GM13977 (cell line): Measurements from ENCODE around the gene MYD88.

Experiments
- DNase-seq: peaks from one replicate; pipeline ENCODE4 v3.0.0; 2012; ENCODE audit warnings: low spot score
- in situ Hi-C: fragments of 300-500 bp; cut with MboI; formaldehyde crosslinking; loops from one replicate; pipeline ENCODE4 v1.12.0; 2022; ENCODE audit warnings: low sequenced_read_pairs, low pct_unique_long_range_greater_than_20kb, mixed read lengths, inconsistent platforms; ENCODE audit not compliant: unreplicated experiment
- TF ChIP-seq, protein P1 (sequence below): IDR thresholded peaks from 2 replicates; pipeline ENCODE4 v1.5.1; 2012; ENCODE audit warnings: mild to moderate bottlenecking, control low read depth; ENCODE audit not compliant: insufficient read depth; ENCODE audit errors: extremely low read depth, missing control alignments

MYD88 gene

GRCh38 chr3:38098376-38098723, 40.1 kb upstream of the MYD88 start:
- in situ Hi-C loops = no loop called here
- DNase-seq = no peak
- TF ChIP-seq, protein P1, sequence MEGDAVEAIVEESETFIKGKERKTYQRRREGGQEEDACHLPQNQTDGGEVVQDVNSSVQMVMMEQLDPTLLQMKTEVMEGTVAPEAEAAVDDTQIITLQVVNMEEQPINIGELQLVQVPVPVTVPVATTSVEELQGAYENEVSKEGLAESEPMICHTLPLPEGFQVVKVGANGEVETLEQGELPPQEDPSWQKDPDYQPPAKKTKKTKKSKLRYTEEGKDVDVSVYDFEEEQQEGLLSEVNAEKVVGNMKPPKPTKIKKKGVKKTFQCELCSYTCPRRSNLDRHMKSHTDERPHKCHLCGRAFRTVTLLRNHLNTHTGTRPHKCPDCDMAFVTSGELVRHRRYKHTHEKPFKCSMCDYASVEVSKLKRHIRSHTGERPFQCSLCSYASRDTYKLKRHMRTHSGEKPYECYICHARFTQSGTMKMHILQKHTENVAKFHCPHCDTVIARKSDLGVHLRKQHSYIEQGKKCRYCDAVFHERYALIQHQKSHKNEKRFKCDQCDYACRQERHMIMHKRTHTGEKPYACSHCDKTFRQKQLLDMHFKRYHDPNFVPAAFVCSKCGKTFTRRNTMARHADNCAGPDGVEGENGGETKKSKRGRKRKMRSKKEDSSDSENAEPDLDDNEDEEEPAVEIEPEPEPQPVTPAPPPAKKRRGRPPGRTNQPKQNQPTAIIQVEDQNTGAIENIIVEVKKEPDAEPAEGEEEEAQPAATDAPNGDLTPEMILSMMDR = no peak

- TF ChIP-seq, protein P1 = no peak
- in situ Hi-C loops = no loop called here
- DNase-seq = no peak
Observed at GRCh38 chr3:38099518-38099917, 38.9 kb upstream of the MYD88 start.

DNA sequence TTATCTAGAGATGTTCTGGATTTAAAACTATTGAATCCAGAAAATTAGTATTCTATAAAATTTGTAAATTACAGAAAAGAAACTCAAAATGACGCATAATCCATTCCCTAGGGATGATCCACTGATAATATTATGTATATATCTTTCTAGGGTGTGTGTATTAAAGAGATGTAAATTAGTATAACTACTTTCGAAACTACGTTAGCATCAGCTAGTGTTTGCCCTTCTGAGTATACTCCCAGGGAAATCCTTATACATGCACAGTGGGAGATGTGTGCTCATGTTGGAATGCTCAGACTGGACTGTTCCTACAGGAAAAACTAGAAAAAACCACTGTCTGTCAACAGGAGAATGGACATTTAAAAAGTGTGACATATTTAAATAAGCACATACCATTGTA, 38.0 kb upstream of the MYD88 start:
- DNase-seq = no peak
- in situ Hi-C loops = no loop called here
- TF ChIP-seq, protein P1 = no peak

- in situ Hi-C loops = no loop called here
- TF ChIP-seq, protein P1 = no peak
- DNase-seq = no peak
Observed at GRCh38 chr3:38101811-38102443, 36.5 kb upstream of the MYD88 start.

GRCh38 chr3:38102444-38102814, 36.0 kb upstream of the MYD88 start:
- TF ChIP-seq, protein P1 = no peak
- in situ Hi-C loops = no loop called here
- DNase-seq = no peak

DNA sequence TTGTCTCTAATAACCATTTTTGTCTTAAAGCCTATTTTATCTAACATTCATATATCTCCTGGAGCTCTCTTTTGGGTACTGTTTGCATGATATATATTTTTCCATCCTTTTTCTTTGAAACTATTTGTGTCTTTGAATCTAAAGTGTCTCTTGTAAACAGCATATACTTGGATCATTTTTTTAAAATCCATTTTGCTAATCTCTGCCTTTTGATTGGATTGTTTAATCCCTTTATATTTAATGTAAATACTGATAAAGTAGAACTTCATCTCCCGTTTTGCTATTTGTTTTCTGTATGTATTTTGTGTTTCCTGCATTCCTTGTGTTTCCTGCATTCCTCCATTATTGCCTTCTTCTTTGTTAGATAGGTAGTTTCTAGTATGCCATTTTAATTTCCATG, 32.9 kb upstream of the MYD88 start:
- in situ Hi-C loops = no loop called here
- TF ChIP-seq, protein P1 = no peak
- no peak for DNase-seq

DNA sequence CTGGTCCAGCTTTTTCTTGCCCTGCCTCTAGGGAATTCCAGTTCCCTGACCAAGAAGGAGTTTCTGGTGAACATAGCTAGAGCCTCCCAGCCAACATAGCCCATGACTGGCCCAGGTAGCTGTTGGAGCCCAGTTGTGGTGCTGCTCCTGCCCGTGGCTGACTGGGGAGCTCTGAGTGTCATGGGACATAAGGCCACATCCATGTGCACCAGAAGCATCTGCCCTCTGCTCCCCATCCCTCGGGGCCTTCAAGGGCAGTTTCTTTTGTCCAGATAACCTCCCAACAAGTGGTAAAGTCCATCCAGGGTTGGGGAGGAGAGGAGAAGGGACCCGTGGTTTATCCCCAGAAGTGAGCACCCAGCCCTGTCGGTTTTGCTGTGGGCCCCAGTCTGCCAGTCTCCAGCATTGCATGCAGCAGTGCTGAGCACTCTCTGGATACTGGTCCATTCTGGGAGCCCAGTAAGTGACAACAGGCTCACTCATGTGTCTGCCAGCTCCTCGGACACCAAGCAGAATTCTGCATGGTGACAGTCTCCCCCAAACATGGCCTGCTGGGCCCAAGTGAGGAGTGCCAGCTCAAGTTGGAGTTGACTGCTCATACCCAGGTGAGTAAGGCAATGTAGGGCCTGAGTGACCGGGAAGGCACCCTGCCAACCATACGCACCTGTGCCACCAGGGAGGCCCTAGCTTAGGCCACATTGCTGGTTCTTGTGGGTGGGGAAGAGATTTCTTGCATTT, 30.4 kb upstream of the MYD88 start:
- no peak for DNase-seq
- in situ Hi-C loops = no loop called here
- TF ChIP-seq, protein P1 = no peak
